AG04450 (cell line): ENCODE data around the gene NHERF2. TPM values are rescaled to one million over a fixed set of nuclear protein-coding genes. Genes with fewer than 3 reads are reported as not detected.
"Not testable (repeated sequence)": the region's sequence is repeated elsewhere in the genome, so short reads cannot be mapped to it uniquely, and the experiment has no call there.

ENCODE experiments used
- CTCF ChIA-PET: fragments of 300-600, 350-600 bp; formaldehyde crosslinking; extraction: SDS; loops from one replicate; lab custom pipeline; 2022; ENCODE audit warnings: antibody characterized with exemption, inconsistent platforms; lab: Charles Lee
- POLR2A ChIA-PET: fragments of 350-600 bp; formaldehyde crosslinking; extraction: SDS; loops from one replicate; lab custom pipeline; 2021; ENCODE audit warnings: antibody characterized with exemption, inconsistent platforms; lab: Yijun Ruan, JAX
- DNase-seq: peaks from one replicate; pipeline ENCODE4 v3.0.0-alpha.2; 2011; ENCODE audit warnings: low read depth, low spot score
- H3K27ac ChIP-seq: one replicate; pipeline ENCODE4 v1.5.1; 2012; ENCODE audit warnings: low read depth, low read length, control low read depth
- H3K27me3 ChIP-seq: one replicate; pipeline ENCODE4 v1.6.0; 2012; ENCODE audit warnings: low read length; ENCODE audit not compliant: control insufficient read depth, insufficient read depth
- H3K4me3 ChIP-seq: 2 replicates; pipeline ENCODE4 v1.5.1; 2011; ENCODE audit warnings: mild to moderate bottlenecking, low read depth, low read length, control low read depth
- H3K9me3 ChIP-seq: 2 replicates; pipeline ENCODE4 v1.5.1; 2012; ENCODE audit warnings: low read length; ENCODE audit not compliant: control insufficient read depth, insufficient read depth
- CTCF ChIP-seq: IDR thresholded peaks from 2 replicates; pipeline ENCODE4 v1.5.1; 2011; ENCODE audit warnings: low read depth, low read length, control low read depth, inconsistent platforms
- polyA plus RNA-seq: library from polyadenylated mRNA; depleted of rRNA; stranded (reverse); fragments of >200 nt; gene quantifications from 2 replicates; pipeline ENCODE4 v1.2.3, GENCODE V29; 2011

NHERF2 gene
- polyA plus RNA-seq, 1 experiment: 16.7 TPM

GRCh38 chr16:2008631-2009163 is 18.0 kb upstream of the NHERF2 start:
- H3K4me3 ChIP-seq: peak overlapping the region; percentile 64
- ChIA-PET POLR2A (interaction anchor here (1.3 to 3.0 kb wide), 2 partner anchors 44 to 147 kb away, joined by 4 to 13 read pairs; partner anchors contain the start of genes RPS2 and TRAF7), CTCF (interaction anchor here (1.0 to 1.6 kb wide), 3 partner anchors 8 to 132 kb away, joined by 4 to 9 read pairs (median 4); no protein-coding TSS in a partner anchor)
- TF ChIP-seq CTCF: no peak
- no peak for DNase-seq
- H3K27me3 ChIP-seq: no peaks in the 10 kb centered on the region
- peak overlapping the region; percentile 70 for H3K27ac ChIP-seq
- no peaks in the 10 kb centered on the region; the same call in 1 of the 2 replicates for H3K9me3 ChIP-seq

GRCh38 chr16:2009164-2009711 is 17.5 kb upstream of the NHERF2 start:
- no peak for DNase-seq
- no peak for TF ChIP-seq CTCF
- CTCF ChIA-PET: interaction anchor here (1.0 to 1.6 kb wide), 3 partner anchors 7 to 131 kb away, joined by 4 to 9 read pairs (median 4); no protein-coding TSS in a partner anchor

GRCh38 chr16:2009791-2010510 is 16.8 kb upstream of the NHERF2 start, which contains the start of gene ZNF598:
TSS of gene ZNF598 (minus strand) at chr16:2009821.
- no peak for DNase-seq
- TF ChIP-seq CTCF: no peak
- Histone ChIP-seq H3K9me3 (no peaks in the 10 kb centered on the region; the same call in 1 of the 2 replicates), H3K27me3 (no peaks in the 10 kb centered on the region), H3K27ac (peak within 1 kb of the TSS; percentile 70), H3K4me3 (peak within 1 kb of the TSS; percentile 64)
- CTCF ChIA-PET: no interaction called here
- POLR2A ChIA-PET: interaction anchor here (3.0 kb wide), 1 partner anchor 45 kb away, joined by 13 read pairs; the partner anchor contains the start of gene RPS2

More at GRCh38 chr16:2009164-2009711, 17.5 kb upstream of the NHERF2 start:
- Histone ChIP-seq H3K9me3 (no peaks in the 10 kb centered on the region; the same call in 1 of the 2 replicates), H3K27ac (peak overlapping the region; percentile 70), H3K4me3 (peak overlapping the region; percentile 64), H3K27me3 (no peaks in the 10 kb centered on the region)
- POLR2A ChIA-PET: interaction anchor here (3.0 kb wide), 1 partner anchor 44 kb away, joined by 13 read pairs; the partner anchor contains the start of gene RPS2

GRCh38 chr16:2011726-2012125 is 15.0 kb upstream of the NHERF2 start:
- POLR2A ChIA-PET: interaction anchor here (0.6 kb wide), 1 partner anchor 27 kb away, joined by 3 read pairs; no protein-coding TSS in a partner anchor
- H3K27me3 ChIP-seq: not testable (repeated sequence)
- CTCF ChIA-PET: interaction anchor here (0.6 to 1.2 kb wide), 4 partner anchors 11 to 195 kb away, joined by 3 to 9 read pairs (median 3); no protein-coding TSS in a partner anchor

DNA sequence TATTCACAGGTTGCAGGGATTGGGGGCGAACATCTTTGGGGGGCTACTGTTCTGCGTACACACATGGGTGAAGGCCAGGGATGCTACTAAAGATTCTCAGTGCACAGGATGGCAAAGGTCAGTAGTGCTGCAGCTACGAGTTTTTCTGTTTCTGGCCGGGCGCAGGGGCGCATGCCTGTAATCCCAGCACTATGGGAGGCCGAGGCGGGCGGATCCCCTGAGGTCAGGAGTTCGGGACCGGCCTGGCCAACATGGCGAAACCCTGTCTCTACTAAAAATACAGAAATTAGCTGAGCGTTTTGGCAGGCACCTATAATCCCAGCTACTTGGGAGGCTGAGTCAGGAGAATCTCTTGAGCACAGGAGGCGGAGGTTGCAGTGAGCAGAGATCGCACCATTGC is 13.2 kb upstream of the NHERF2 start:
- DNase-seq: no peak
- CTCF ChIA-PET: interaction anchor here (1.0 to 1.4 kb wide), 2 partner anchors 9 to 127 kb away, joined by 5 to 9 read pairs; no protein-coding TSS in a partner anchor
- H3K9me3 ChIP-seq: no peaks in the 10 kb centered on the region
- no peak overlapping the region for H3K27ac ChIP-seq
- no peaks in the 10 kb centered on the region for H3K27me3 ChIP-seq
- no peak overlapping the region for H3K4me3 ChIP-seq
- POLR2A ChIA-PET: no interaction called here
- no peak for TF ChIP-seq CTCF

More at GRCh38 chr16:2011726-2012125, 15.0 kb upstream of the NHERF2 start:
- not testable (repeated sequence) for H3K9me3 ChIP-seq, DNase-seq, H3K27ac ChIP-seq, H3K4me3 ChIP-seq
